Measurements from ENCODE around the gene PRLH.

GRCh38 chr2:237534380-237534779 is 32.0 kb upstream of the PRLH start:
- TF ChIP-seq CTCF (IDR thresholded peaks at IDR 0.05; ENCODE audit: insufficient read depth, low read depth, low read length), result no peak
- TF ChIP-seq EZH2 (IDR thresholded peaks at IDR 0.05; ENCODE audit: insufficient read depth, low read length), result no peak
